BLaER1 treated with 17β-estradiol and CSF1 and Interleukin-3, amounts not matched to agents 10 nM and 100 nM (cell line): ENCODE results near the gene USP13.
"Not testable (repeated sequence)": the region's sequence is repeated elsewhere in the genome, so short reads cannot be mapped to it uniquely, and the experiment has no call there.

Experiments
- H3K27ac ChIP-seq, 11 experiments: shearing (Covaris generic); formaldehyde crosslinking; 2 replicates each; pipeline ENCODE4 v1.8.1; 2022
- H3K27me3 ChIP-seq, 11 experiments: shearing (Covaris generic); formaldehyde crosslinking; 2 replicates each; pipeline ENCODE4 v1.8.1; 2022
- H3K36me3 ChIP-seq, 11 experiments: shearing (Covaris generic); formaldehyde crosslinking; 2 replicates each; pipeline ENCODE4 v1.8.1; 2022
- H3K4me1 ChIP-seq, 10 experiments: shearing (Covaris generic); formaldehyde crosslinking; 2 replicates each; pipeline ENCODE4 v1.8.1; 2022
- H3K4me2 ChIP-seq, 11 experiments: shearing (Covaris generic); formaldehyde crosslinking; 2 replicates each; pipeline ENCODE4 v1.8.1; 2022
- H3K4me3 ChIP-seq, 10 experiments: shearing (Covaris generic); formaldehyde crosslinking; 2 replicates each; pipeline ENCODE4 v1.8.1; 2022
- H3K9ac ChIP-seq, 11 experiments: shearing (Covaris generic); formaldehyde crosslinking; 2 replicates each; pipeline ENCODE4 v1.8.1; 2022
- H3K9me3 ChIP-seq, 11 experiments: shearing (Covaris generic); formaldehyde crosslinking; replicated peaks in 1 of 11; 2 replicates each; pipeline ENCODE4 v1.8.1; 2022
- H4K20me1 ChIP-seq, 11 experiments: shearing (Covaris generic); formaldehyde crosslinking; 2 replicates each; pipeline ENCODE4 v1.8.1; 2022
- Cebpa-rat ChIP-seq, 11 experiments: shearing (Covaris generic); IDR thresholded peaks; 2 replicates each; pipeline ENCODE4 v1.8.1; 2022

The USP13 gene

GRCh38 chr3:179766416-179767133, 113.7 kb downstream of the USP13 start:
- Histone ChIP-seq H3K4me1 (peaks cover 24 to 42% (median 33%) of the 10 kb centered on the region in 10 experiments), H3K36me3 (peaks cover 29 to 93% (median 77%) of the 10 kb centered on the region in 11 experiments), H3K27me3 (no peaks in the 10 kb centered on the region), H3K9me3 (peaks cover 0 to 4% (median 0%) of the 10 kb centered on the region in 11 experiments; a peak in 4 of 22 replicates), H3K4me3 (no peak overlapping the region), H3K4me2 (no peak overlapping the region), H4K20me1 (no peaks in the 10 kb centered on the region), H3K27ac (peak overlapping the region in 1 of 11 experiments; percentile 40; a peak in 2 of 22 replicates), H3K9ac (no peak overlapping the region)
- TF ChIP-seq Cebpa-rat (IDR thresholded peaks at IDR 0.05) = no peak

DNA sequence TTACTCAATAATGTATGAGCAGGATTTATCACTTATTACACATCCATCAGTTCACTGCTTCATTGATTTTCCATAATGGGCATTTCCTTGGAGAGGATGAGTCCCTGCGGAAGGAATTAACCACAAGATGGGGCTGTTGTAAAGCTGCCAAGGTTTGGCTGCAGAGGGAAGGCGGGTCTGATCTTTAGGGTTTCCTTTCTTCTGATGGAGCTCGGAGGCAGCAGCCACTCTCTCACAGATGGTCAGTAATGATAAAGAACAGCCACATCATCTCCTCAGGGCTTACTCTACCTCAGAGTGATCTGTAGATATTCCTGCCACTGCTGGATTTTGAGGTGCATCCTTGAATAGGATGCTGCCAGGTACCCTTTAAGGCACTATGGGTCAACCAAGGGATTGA, 115.2 kb downstream of the USP13 start:
- H3K9ac ChIP-seq = no peak overlapping the region
- TF ChIP-seq Cebpa-rat (IDR thresholded peaks at IDR 0.05) = no peak
- H3K36me3 ChIP-seq = peaks cover 39 to 92% (median 79%) of the 10 kb centered on the region in 11 experiments
- H3K27ac ChIP-seq = peak overlapping the region in 3 of 11 experiments; percentile 0 to 53 (median 38); a peak in 3 of 22 replicates
- H3K9me3 ChIP-seq = peaks cover 0 to 12% (median 9%) of the 10 kb centered on the region in 11 experiments; a peak in 14 of 22 replicates
- H3K4me1 ChIP-seq = peaks cover 27 to 49% (median 35%) of the 10 kb centered on the region in 10 experiments
- H3K4me2 ChIP-seq = peak overlapping the region in 9 of 11 experiments; percentile 5 to 68 (median 46); a peak in 16 of 22 replicates
- H3K27me3 ChIP-seq = no peaks in the 10 kb centered on the region
- no peak overlapping the region for H3K4me3 ChIP-seq
- H4K20me1 ChIP-seq = no peaks in the 10 kb centered on the region

GRCh38 chr3:179769411-179770247, 116.8 kb downstream of the USP13 start:
- TF ChIP-seq Cebpa-rat (IDR thresholded peaks at IDR 0.05) = no peak
- no peaks in the 10 kb centered on the region for H3K27me3 ChIP-seq
- no peak overlapping the region for H3K4me3 ChIP-seq
- H3K4me1 ChIP-seq = peaks cover 27 to 49% (median 35%) of the 10 kb centered on the region in 10 experiments
- H3K4me2 ChIP-seq = peak overlapping the region; percentile 8 to 66 (median 60)
- peaks cover 9 to 27% (median 23%) of the 10 kb centered on the region in 11 experiments for H3K9me3 ChIP-seq
- H3K36me3 ChIP-seq = peaks cover 47 to 92% (median 78%) of the 10 kb centered on the region in 11 experiments
- H3K9ac ChIP-seq = no peak overlapping the region
- peak overlapping the region in 9 of 11 experiments; percentile 9 to 48 (median 33); a peak in 11 of 22 replicates for H3K27ac ChIP-seq
- no peaks in the 10 kb centered on the region for H4K20me1 ChIP-seq

- H3K4me1 ChIP-seq = peaks cover 27 to 49% (median 35%) of the 10 kb centered on the region in 10 experiments
Measured at GRCh38 chr3:179771797-179772196, 119.0 kb downstream of the USP13 start.

DNA sequence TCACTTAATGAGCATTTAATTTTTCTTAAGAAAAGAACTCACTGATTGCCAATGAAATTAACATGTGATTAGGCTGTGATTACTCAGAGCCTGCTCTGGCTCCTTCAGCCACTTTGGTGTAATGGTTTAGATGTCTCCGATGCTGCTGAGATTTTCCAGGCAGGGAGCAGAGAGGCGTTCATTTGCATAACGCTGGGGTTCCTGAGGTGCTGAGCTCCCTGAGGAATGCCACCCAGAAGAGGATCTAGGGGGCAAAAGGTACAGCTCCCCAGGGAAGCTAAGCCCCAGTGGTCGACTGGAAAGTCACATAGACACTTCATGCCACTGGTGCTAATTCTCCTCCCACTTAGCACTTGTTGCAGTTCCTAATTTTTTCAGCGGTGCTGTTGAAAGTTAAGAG, 119.5 kb downstream of the USP13 start:
- Histone ChIP-seq H3K4me2 (no peak overlapping the region), H3K4me1 (peaks cover 27 to 44% (median 34%) of the 10 kb centered on the region in 10 experiments), H3K9me3 (peaks cover 23 to 41% (median 37%) of the 10 kb centered on the region in 11 experiments), H3K4me3 (no peak overlapping the region), H3K9ac (no peak overlapping the region), H3K27ac (no peak overlapping the region), H3K27me3 (no peaks in the 10 kb centered on the region), H3K36me3 (peaks cover 44 to 90% (median 77%) of the 10 kb centered on the region in 11 experiments), H4K20me1 (no peaks in the 10 kb centered on the region)
- TF ChIP-seq Cebpa-rat (IDR thresholded peaks at IDR 0.05) = no peak

More at GRCh38 chr3:179771797-179772196, 119.0 kb downstream of the USP13 start:
- H3K9ac ChIP-seq = no peak overlapping the region
- H3K27ac ChIP-seq = no peak overlapping the region
- no peak for TF ChIP-seq Cebpa-rat (IDR thresholded peaks at IDR 0.05)
- H3K36me3 ChIP-seq = peaks cover 43 to 90% (median 77%) of the 10 kb centered on the region in 11 experiments
- no peaks in the 10 kb centered on the region for H3K27me3 ChIP-seq
- peaks cover 23 to 41% (median 37%) of the 10 kb centered on the region in 11 experiments for H3K9me3 ChIP-seq
- H3K4me2 ChIP-seq = peak overlapping the region in 3 of 11 experiments; percentile 5 to 16 (median 15); a peak in 1 of 22 replicates
- H3K4me3 ChIP-seq = no peak overlapping the region
- H4K20me1 ChIP-seq = no peaks in the 10 kb centered on the region

DNA sequence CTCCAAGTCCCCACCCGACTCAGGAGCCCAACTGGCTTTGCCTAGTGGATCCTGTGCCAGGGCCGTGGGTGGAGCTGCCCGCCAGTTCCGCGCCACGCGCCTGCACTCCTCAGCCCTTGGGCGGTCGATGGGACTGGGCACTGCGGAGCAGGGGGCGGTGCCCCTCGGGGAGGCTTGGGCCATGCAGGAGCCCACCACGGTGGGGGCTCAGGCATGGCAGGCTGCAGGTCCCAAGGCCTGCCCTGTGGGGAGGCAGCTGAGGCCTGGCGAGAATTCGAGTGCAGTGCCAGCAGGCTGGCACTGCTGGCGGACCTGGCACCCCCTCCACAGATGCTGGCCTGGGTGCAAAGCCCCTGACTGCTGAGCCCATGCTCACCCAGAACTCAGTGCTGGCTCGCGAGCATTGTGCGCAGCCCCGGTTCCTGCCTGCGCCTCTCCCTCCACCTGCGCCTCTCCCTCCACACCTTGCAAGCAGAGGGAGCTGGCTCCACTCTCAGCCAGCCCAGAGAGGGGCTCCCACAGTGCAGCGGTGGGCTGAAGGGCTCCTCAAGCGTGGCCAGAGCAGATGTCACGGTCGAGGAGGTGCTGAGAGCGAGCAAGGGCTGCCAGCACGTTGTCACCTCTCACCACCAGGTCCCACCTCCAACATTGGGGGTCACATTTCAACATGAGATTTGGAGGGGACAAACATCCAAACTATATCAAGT, 122.7 kb downstream of the USP13 start:
- H3K27ac ChIP-seq = no peak overlapping the region
- H3K36me3 ChIP-seq = peaks cover 72 to 99% (median 97%) of the 10 kb centered on the region in 11 experiments
- peaks cover 23 to 59% (median 38%) of the 10 kb centered on the region in 11 experiments for H3K9me3 ChIP-seq
- no peak for TF ChIP-seq Cebpa-rat (IDR thresholded peaks at IDR 0.05)
- H3K4me2 ChIP-seq = no peak overlapping the region
- no peaks in the 10 kb centered on the region for H4K20me1 ChIP-seq
- H3K4me3 ChIP-seq = no peak overlapping the region
- peaks cover 0 to 14% (median 12%) of the 10 kb centered on the region in 10 experiments; a peak in 14 of 20 replicates for H3K4me1 ChIP-seq
- H3K27me3 ChIP-seq = no peaks in the 10 kb centered on the region
- H3K9ac ChIP-seq = no peak overlapping the region

GRCh38 chr3:179782841-179783240, 130.0 kb downstream of the USP13 start:
- H3K9ac ChIP-seq, H4K20me1 ChIP-seq, H3K4me1 ChIP-seq, H3K4me2 ChIP-seq, H3K27me3 ChIP-seq, H3K27ac ChIP-seq, H3K4me3 ChIP-seq: not testable (repeated sequence)
- Histone ChIP-seq H3K36me3 (peaks cover 64 to 99% (median 88%) of the 10 kb centered on the region in 11 experiments), H3K9me3 (peaks cover 0 to 22% (median 5%) of the 10 kb centered on the region in 11 experiments; a peak in 7 of 22 replicates)

GRCh38 chr3:179788996-179789395, 136.2 kb downstream of the USP13 start:
- TF ChIP-seq Cebpa-rat (IDR thresholded peaks at IDR 0.05) = no peak
- Histone ChIP-seq H3K27ac (no peak overlapping the region), H3K27me3 (no peaks in the 10 kb centered on the region), H3K4me1 (no peaks in the 10 kb centered on the region), H3K36me3 (peaks cover 14 to 55% (median 47%) of the 10 kb centered on the region in 11 experiments; a peak in 21 of 22 replicates), H4K20me1 (no peaks in the 10 kb centered on the region), H3K9me3 (no peaks in the 10 kb centered on the region), H3K4me2 (no peak overlapping the region), H3K9ac (no peak overlapping the region), H3K4me3 (no peak overlapping the region)
